HG03095 (cell line): ENCODE data around the gene ITPK1.
"Not testable (repeated sequence)": the region's sequence is repeated elsewhere in the genome, so short reads cannot be mapped to it uniquely, and the experiment has no call there.

Experiments used
- ATAC-seq: cut with Tn5 transposase; IDR thresholded peaks from one replicate; pipeline ENCODE4 v1.9.1; 2021; ENCODE audit warnings: moderate library complexity; ENCODE audit not compliant: unreplicated experiment

The ITPK1 gene

DNA sequence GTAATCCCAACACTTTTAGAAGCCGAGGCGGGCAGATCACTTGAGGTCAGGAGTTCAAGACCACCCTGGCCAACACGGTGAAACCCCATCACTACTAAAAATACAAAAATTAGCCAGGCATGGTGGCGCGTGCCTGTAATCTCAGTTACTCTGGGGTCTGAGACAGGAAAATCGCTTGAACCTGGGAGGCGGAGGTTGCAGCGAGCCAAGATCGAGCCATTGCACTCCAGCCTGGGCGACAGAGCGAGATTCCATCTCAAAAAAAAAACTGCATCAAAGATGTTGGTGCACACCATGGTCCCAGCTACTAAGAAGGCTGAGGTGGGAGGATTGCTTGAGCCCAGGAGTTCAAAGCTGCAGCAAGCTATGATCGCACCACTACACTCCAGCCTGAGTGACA, 53.7 kb downstream of the ITPK1 start:
- ATAC-seq, result not testable (repeated sequence)

- ATAC-seq, result no peak
Observed at GRCh38 chr14:93061380-93062012, 54.2 kb downstream of the ITPK1 start.

DNA sequence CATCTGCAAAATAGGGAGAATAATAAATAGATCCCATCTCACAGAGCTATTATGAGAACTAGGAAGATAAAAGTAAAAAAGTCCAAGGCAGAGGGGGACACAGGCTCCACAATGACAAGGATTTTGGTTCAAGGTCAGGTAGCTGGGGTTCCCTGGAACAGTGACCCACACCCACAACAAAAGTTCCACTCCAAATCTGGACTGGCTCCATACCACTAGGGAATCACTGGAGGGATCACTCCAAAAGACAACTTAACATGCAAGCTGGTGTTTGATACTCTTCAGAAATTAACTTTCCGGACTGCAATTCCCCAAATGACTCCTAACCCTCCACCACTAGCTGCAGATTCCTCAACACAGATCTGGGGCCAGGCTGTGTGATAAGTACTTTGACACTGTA, 54.9 kb downstream of the ITPK1 start:
- ATAC-seq, result no peak

DNA sequence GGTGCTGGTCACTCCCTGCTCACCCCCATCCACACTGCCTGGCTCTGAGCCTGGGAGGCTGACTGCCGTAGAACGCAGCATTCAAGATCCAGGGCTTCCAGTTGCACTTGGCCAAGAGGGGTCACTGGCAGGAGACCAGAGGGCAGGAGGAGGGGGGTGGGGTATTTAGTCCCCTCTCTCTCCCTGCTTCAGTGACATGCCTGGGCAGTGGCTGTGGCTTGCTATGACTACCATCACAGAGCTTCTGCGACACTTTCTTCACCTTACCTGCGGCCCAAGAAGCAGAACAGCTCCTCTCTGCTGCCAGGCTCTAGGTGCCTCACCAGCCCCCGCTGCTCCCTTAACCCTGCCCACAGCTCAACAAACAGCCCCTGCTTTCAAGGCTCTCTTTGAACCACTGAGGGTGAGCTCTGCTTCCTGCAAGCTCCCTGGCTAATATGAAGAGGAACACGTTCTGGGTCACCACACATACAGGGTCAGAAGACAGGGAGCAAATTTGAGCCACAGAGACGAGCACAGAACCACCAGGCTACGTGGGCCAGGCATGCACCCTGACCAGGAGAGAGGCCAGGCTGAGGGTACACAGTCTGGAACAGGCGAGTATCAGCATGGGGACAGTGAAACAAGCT, 55.7 kb downstream of the ITPK1 start:
- no peak for ATAC-seq

DNA sequence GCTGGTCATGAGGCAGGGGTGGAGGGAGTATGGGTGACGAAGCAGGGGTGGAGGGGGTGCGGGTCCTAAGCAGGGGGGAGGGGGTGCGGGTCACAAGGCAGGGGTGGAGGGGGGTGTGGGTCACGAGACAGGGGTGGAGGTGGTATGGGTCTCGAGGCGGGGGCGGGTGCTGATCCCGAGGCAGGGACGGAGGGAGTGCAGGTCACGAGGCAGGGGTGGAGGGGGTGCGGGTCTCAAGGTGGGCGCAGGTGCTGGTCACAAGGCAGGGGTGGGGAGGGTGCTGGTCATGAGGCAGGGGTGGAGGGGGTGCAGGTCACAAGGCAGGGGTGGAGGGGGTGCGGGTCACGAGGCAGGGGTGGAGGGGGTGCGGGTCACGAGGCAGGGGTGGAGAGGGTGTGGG, 56.5 kb downstream of the ITPK1 start:
- no peak for ATAC-seq

DNA sequence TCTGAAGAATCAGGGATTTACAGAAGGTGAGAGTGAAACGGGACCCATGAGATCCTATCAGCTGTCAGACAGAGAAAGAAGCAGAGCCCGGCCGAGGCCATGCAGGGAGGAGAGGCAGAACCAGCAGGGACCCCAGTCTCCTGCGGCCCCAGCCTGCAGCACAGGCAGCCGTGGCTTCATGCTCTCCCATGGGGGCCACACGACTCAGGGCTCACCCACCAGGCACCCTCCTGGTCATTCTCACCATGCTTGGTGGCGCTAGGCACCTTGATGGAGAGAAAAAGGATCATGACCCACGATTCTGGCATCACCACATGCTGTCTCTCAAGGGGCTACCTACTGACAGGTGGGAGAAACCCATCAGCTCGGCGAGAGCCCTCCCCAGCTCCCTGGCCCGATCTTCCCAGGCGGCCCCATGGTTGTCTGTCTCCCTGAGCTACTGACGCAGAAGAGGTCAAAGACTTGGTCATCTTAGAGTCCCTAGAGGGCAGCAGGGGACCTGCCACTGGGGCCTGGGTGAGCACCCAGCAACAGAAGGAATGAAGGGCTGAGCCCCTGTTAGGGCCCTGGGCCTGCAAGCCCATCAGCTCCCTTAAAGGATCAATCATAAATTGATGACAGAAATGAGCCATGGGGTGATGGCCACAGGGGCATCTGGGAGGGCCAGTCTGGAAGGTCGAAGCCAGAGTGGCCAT, 58.0 kb downstream of the ITPK1 start:
- no peak for ATAC-seq

- ATAC-seq, result no peak
Observed at GRCh38 chr14:93056840-93057585, 58.7 kb downstream of the ITPK1 start.

DNA sequence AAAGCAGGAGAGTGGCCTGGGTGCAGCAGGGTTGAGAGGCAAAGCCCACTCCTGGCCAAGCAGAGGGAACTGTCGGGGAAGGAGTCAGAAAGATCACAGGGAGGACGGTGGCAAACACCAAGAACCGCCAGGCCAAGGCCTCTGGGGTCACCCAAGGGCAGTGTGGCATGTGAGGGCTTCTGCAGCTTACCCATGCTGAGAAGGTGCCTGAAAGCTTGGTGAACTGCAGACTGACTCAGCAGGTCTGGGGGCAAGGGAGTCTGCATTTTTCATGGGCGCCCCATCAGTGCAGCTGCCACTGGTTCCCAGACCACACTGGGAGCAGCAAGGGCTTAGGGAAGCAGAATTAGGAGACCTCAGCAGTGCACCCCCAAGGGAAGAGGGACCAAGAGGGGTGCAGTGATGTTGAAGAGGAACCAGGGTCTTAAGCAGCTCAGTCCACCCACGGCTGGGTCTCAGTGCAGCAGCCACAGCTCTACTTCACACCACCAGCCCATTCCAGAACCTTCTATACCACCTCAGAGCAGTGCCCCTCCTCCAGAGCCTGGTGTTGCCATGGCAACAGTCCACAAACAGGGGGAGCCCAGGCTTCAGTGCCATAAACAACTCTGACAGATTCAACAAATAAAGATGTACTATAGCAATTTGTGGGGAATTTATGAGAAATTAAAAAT, 59.4 kb downstream of the ITPK1 start:
- no peak for ATAC-seq

- ATAC-seq, result no peak
Observed at GRCh38 chr14:93055651-93056115, 60.0 kb downstream of the ITPK1 start.

- ATAC-seq, result no peak
Observed at GRCh38 chr14:93054876-93055275, 60.8 kb downstream of the ITPK1 start.

DNA sequence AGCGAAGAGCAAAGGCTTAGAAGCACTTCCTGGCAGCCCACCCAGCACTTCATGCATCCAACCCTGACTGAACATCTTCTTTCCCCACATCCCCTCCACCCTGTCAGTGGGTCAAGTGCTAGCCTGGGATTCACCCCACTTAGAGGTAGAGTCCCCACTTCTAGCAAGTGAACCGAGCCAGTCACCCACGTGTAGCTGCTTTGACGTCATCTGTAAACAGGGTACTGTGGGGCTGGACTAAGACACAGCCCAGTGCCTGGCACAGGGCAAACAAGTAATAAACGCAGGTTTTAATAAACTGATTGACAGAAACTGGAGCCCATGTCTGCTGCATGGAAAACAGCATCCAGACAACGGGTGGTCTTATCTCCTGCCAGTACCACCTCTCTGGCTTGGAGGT, 61.7 kb downstream of the ITPK1 start:
- ATAC-seq, result no peak

GRCh38 chr14:93051600-93052546, 63.9 kb downstream of the ITPK1 start:
- no peak for ATAC-seq

DNA sequence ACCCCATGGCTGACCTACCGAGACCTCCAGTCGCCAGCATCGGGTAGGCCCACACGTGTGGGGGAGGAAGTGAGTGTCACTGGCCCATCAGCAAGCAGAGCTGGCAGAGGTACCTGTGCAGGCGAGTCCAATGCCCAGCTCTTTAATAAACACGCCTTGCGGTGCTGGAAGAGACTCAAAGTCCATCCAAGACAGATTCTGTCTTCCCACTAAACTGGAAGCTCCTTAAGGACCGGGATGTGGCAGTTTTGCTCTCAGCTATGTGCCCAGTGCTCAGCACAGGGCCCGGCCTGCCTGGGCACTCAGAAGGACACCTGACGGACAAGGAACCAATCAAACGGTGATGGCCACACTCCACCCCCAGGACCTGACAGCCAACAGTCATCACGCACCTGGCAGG, 65.0 kb downstream of the ITPK1 start:
- ATAC-seq, result no peak

DNA sequence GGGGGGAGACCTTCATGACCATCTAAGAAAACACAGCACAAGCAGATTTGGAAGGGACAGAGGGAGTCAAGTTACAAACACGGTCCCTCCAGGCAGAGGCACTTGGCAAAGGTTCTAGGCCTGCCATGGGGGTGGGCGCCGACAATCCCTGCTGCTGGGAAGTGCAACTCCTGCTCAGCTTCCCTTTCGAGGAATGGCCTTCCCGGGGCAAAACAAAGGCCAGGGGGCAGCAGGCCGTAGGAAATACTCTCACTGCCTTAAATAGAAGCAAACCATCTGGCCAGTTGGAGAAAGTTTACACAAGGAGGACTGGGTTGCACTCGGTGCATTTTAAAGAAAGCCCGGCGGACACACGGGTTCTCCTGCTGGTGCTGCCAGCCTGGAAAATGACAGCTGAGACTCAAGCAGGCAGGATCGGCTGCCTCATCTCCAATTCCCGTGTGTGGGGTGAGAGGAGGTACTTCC, 65.8 kb downstream of the ITPK1 start:
- no peak for ATAC-seq

DNA sequence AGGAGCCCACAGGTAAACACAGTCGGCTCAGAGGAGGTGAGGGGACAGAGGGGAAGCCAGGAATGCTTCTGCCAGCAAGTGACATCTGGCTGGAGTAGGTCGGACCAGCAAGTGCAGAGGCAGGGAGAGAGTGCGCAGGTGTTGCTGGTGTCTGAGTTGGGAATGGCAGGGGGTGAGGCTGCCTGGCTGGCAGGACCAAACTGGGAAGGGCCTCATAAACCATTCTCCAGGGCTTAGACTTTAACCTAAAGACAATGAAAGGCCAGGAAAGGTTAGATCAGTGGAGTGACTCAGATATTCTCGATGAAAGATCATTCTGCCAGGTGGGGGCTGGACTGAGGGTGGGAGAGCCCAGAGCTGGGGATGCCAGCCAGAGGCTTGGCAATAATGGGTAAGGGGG, 66.4 kb downstream of the ITPK1 start:
- no peak for ATAC-seq

GRCh38 chr14:93048843-93049242, 66.9 kb downstream of the ITPK1 start:
- ATAC-seq, result no peak

DNA sequence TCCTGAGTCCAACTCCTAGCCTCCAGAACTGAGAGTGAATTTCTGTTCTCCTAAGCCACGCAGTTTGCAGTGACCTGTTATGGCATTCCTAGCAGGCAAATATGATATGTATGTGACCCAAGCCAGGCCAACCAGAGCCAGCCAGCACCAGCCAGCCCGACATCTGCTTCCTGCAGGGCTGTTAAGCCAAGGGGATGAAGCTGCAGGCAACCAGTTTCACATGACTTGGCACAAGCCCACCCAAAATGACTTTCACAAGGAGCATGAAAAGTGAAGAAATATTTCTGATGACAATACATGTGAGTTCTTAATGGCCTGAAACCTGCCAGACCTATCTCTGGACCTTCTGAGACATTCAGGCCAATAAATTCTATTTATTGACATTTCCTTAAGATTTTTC, 68.1 kb downstream of the ITPK1 start:
- ATAC-seq, result no peak

GRCh38 chr14:93047157-93047556, 68.6 kb downstream of the ITPK1 start:
- no peak for ATAC-seq

- ATAC-seq, result no peak
Observed at GRCh38 chr14:93046705-93047050, 69.0 kb downstream of the ITPK1 start.
